Measurements from ENCODE around the gene PCSK5.
A peak's percentile ranks its signal among the peaks of the same experiment; 100 is the strongest.

Gene PCSK5

DNA sequence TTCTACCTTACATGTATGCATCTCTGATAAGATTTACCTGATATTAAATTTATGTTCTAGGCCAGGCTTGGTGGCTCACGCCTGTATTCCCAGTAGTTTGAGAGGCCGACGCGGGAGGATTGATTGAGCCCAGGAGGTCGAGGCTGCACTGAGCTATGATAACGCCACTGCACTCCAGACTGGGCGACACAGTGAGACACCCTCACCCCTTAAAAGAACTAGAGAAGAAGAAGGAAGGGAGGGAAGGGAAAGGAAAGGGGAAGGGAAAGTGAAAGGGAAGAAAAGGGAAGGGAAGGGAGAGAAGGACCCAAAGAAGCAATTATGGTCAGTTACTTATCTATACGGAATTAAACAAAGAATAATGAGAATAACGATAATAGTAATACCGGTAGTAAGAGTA lies 504.9 kb downstream of the PCSK5 start:
- DNase-seq (ENCODE audit: low spot score) = no peak

DNA sequence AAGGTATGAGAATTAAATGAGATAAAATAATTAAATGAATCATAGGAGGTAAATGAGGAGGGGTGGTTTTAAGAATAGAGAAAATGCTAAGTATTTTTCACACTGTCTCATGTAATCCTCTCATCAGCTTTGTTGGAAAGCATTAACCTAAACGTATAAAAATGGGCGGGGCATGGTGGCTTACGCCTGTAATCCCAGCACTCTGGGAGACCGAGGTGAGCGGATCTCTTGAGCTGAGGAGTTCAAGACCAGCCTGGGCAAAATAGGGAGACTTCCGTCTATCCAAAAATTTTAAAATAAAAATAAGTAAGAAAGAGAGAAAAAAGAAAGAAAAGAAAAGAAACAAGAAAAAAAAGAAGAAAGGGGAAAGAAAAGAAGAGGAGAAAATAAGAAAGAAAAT lies 505.7 kb downstream of the PCSK5 start:
- DNase-seq (ENCODE audit: low spot score) = no peak

DNA sequence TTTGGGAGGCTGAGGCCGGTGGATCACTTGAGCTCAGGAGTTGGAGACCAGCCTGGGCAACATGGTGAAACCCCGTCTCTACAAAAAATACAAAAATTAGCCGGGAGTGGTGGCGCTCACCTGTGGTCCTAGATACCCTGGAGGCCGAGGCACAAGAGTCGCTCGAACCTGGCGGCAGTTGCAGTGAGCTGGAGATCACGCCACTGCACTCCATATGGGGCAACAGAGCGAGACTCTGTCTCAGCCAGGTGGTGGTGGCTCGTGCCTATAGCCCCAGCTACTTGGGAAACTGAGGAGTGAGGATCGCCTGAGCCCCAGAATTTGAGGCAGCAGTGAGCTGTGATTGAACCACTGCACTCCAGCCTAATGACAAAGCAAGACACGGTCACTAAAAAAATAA lies 506.1 kb downstream of the PCSK5 start:
- no peak for DNase-seq (ENCODE audit: low spot score)

DNA sequence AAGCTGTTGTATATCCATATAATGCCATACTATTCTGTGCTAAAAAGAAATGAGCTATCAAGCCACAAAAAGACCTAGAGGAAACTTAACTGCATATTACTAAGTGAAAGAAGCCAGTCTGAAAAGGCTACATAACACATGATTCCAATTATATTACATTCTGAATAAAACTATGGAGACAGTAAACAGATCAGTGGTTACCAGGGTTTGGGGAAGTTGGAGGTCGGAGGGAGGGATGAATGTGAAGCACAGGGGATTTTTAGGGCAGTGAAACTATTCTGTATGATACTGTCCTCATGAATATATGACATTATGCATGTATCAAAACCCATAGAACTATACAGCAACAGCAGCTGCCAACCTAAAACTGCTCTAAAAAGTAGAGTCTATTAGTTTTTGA lies 509.4 kb downstream of the PCSK5 start:
- no peak for DNase-seq (ENCODE audit: low spot score)

DNA sequence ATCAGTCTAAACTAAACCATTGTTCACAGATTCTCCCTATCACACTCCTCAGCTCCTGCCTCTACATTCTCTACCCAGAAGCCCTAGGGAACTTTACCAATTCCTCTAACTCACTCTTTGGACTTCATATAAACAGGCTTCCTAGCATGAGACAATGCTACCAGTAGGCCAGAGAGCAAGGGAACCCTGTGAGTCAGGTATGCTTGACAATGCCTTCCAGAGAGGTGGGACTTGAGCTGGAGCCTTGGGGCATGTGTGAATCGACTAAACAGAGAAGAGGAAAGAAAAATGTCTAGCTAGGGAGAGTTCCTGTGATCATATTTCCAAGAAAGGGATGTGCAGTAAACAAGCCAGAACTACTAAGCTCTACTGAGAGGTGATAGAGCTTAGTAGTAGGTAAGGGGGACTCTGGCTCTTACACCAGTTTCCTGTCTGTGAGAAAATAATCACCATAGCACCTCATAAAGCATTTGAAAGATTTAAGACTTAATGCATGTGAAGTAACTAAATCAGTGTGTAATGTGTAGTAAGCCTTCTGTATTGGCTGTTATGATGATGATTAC lies 510.1 kb downstream of the PCSK5 start:
- peak; percentile 58 for DNase-seq (ENCODE audit: low spot score)

DNA sequence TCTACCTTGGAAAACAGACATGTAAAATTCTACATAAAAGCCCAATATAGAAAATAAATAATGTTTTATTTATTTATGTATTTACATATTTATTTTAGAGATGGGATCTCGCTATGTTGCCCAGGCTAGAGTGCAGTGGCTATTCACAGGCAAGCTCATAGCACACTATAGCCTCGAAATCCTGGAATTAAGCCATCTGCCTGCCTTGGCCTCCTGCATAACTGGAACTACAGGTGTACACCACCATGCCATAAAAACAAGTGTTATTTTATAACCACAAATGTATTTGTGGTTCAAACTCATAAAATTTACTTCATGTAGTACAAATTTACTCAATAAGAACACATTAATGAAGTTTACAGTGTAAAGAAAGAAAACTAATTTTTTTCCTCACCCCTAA lies 510.7 kb downstream of the PCSK5 start:
- DNase-seq (ENCODE audit: low spot score) = no peak

DNA sequence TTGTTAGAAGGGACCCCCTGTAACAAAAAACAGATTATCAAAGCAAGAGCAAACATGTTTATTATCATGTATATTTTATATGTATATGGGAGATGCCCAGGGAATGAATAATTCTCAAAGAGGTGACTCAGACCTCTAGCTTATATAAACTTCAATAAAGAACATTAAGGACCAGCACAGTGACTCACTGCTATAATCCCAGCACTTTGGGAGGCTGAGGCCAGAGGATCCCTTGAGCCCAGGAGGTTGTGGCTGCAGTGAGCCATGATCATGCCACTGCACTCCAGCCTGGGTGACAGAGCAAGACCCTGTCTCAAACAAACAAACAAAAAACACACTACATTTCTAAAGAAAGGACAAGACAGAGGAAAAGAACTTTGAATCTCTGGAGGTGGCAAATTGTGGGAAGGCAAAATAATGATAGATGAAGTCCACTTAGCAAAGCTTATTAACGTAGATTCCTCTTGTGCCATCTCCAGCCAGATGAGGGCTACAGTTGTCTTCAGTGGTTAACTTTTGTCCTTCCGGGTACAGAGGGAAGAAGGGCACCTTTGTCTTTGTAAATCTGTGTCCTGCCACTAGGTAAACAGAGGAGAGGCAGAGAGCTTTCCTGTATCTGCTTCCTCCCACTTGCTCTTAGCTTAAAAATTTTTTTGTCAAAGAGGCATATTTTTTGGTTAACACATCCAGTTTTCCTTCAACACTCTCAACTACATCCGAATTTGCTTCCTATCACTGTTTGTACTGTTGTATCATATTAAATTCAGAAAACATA lies 511.3 kb downstream of the PCSK5 start:
- no peak for DNase-seq (ENCODE audit: low spot score)

DNA sequence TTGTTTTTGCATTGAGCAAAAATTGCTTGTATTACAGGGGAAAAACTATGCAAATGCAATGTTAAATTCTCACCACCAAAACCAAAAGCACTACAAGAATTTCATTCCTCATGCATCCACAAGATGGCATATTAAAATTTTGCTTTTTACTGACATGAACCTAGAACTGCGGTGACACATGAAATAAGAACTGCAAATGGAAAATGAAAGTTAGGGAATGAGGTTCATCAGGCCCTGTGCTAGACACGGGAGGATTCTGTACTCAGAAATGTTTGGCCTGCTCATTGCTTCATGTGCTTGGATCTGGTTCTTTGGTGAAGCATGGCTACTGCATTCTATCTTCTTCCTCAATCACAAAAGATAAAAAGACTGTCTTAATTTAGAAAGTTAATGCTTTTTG lies 512.9 kb downstream of the PCSK5 start:
- DNase-seq (ENCODE audit: low spot score) = peak; percentile 84

DNA sequence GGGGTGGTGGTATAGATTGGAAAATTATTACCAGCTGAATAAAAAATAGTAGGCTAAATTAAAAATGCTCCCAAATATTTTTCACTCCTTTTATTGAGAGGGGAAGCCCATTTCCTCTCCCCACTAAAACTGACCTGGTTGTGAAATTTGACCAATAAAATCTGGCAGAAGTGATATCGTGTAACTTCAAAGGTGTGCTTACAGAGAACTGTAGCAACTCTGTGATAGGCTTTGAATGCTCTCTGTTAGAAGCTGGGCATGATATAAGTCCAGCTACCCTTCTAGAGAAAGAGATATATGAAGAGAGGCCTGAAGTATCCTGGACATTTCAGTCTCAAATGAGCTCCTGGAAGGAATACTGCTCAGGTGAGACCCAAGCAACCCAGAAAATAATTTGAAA lies 513.9 kb downstream of the PCSK5 start:
- DNase-seq (ENCODE audit: low spot score) = no peak

DNA sequence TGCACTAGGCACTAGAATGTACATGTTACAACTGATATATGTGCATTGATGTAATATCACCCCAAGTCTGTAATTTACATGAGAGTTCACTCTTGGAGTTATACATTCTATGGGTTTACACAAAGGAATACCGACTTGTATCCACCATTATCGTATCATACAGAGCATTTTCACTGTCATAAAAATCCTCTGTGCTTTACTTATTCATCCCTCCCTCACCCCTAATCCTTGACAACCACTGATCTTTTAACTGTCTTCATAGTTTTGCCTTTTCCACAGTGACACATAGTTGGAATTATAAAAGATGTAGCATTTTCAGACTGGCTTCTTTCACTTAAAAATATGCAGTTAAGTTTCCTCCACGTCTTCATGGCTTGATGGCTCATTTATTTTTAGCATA lies 514.9 kb downstream of the PCSK5 start:
- no peak for DNase-seq (ENCODE audit: low spot score)

DNA sequence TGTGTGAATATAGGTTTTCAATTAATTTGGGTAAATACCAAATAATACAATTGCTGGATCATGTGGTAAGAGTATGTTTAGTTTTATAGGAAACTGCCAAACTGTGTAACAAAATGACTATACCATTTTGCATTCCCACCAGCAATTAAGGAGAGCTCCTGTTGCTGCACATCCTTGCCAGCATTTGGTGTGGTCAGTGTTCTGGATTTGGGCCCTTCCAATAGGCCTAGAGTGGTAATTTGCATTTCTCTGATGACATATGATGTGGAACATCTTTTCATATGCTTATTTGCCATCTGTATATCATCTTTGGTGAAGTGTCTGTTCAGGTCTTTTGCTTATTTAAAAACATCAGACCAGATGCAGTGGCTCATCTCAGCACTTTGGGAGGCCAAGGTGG lies 515.4 kb downstream of the PCSK5 start:
- DNase-seq (ENCODE audit: low spot score) = no peak

Measured in kidney tubule cell (primary cell).